Endothelial cell of umbilical vein (primary cell): ENCODE data around the gene RPRML. TPM values are rescaled to one million over a fixed set of nuclear protein-coding genes. Genes with fewer than 3 reads are reported as not detected.

Experiments used
- BruUV-seq: library from RNA; stranded (reverse); fragments of 400-500 nt; replicated peaks from 2 replicates; lab custom pipeline; 2021; lab: Mats Ljungman, UMichigan
- CTCF ChIA-PET: fragments of 300-600, 350-600 bp; sonication (Branson Sonifier 250); formaldehyde crosslinking; loops from one replicate; lab custom pipeline; 2021; ENCODE audit warnings: antibody characterized with exemption, inconsistent platforms; lab: Charles Lee
- POLR2A ChIA-PET: fragments of 300-600, 350-600 bp; sonication (Branson Sonifier 250); formaldehyde crosslinking; loops from one replicate; lab custom pipeline; 2021; ENCODE audit warnings: antibody characterized with exemption, inconsistent platforms; lab: Charles Lee
- DNase-seq: peaks from one replicate; pipeline ENCODE4 v3.0.0-alpha.2; 2011; ENCODE audit warnings: low read depth, low spot score
- FAIRE-seq: peaks from 2 replicates; lab custom pipeline; 2011; peaks lifted over from hg19 to GRCh38; lab: Jason Lieb, UNC
- H2AFZ ChIP-seq: 2 replicates; pipeline ENCODE4 v1.6.0; 2012; ENCODE audit warnings: low read depth, low read length, control low read depth, inconsistent platforms
- H3K27ac ChIP-seq: 2 replicates; pipeline ENCODE4 v1.5.1; 2011; ENCODE audit warnings: low read depth, mild to moderate bottlenecking, control low read depth, low read length, moderate library complexity; ENCODE audit not compliant: insufficient read depth
- H3K27me3 ChIP-seq, 2 experiments: 2 replicates each; pipeline versions ENCODE4 v1.6.0 to v1.6.1; 2011; ENCODE audit warnings: low read length in 2 of 2, mixed read lengths in 1 of 2; ENCODE audit not compliant: control insufficient read depth in 2 of 2, insufficient read depth in 2 of 2
- H3K36me3 ChIP-seq, 2 experiments: 2 replicates in 1 of 2; 3 replicates in 1 of 2; pipeline ENCODE4 v1.5.1; 2011; ENCODE audit warnings: low read length in 2 of 2, mild to moderate bottlenecking in 1 of 2, moderate library complexity in 1 of 2; ENCODE audit not compliant: control insufficient read depth in 2 of 2, insufficient read depth in 2 of 2; ENCODE audit errors: extremely low read depth in 1 of 2
- H3K4me1 ChIP-seq: 3 replicates; pipeline ENCODE4 v1.5.1; 2011; ENCODE audit warnings: mild to moderate bottlenecking, low read length; ENCODE audit not compliant: control insufficient read depth, insufficient read depth; ENCODE audit errors: extremely low read depth
- H3K4me2 ChIP-seq: 2 replicates; pipeline ENCODE4 v1.6.1; 2011; ENCODE audit warnings: low read length, control low read depth, mixed read lengths; ENCODE audit not compliant: insufficient read depth
- H3K4me3 ChIP-seq, 3 experiments: fragments of 200-600 bp in 1 of 3; sonication (generic), shearing (Covaris generic) in 1 of 3; replicated peaks in 1 of 3; 2 replicates each; pipeline ENCODE4 v1.5.1; 2011 to 2016; ENCODE audit warnings: control low read depth in 3 of 3, low read length in 3 of 3, mild to moderate bottlenecking in 2 of 3, inconsistent platforms in 1 of 3, low read depth in 1 of 3, moderate library complexity in 1 of 3; ENCODE audit not compliant: insufficient read depth in 1 of 3
- H3K79me2 ChIP-seq: 2 replicates; pipeline ENCODE4 v1.6.0; 2012; ENCODE audit warnings: low read length, inconsistent platforms; ENCODE audit not compliant: control insufficient read depth, insufficient read depth
- H3K9ac ChIP-seq: replicated peaks from 2 replicates; pipeline ENCODE3; 2011; ENCODE audit warnings: low read length, control low read depth; ENCODE audit not compliant: insufficient read depth; ENCODE audit errors: extremely low read depth
- H3K9me1 ChIP-seq: replicated peaks from 3 replicates; pipeline ENCODE4 v1.6.0; 2011; ENCODE audit warnings: mild to moderate bottlenecking, low read length; ENCODE audit not compliant: control insufficient read depth, insufficient read depth; ENCODE audit errors: extremely low read depth
- H3K9me3 ChIP-seq: replicated peaks from 2 replicates; pipeline ENCODE4 v1.5.1; 2012; ENCODE audit warnings: low read length, inconsistent platforms; ENCODE audit not compliant: control insufficient read depth, insufficient read depth
- H4K20me1 ChIP-seq: replicated peaks from 2 replicates; pipeline ENCODE3; 2011; ENCODE audit warnings: mild to moderate bottlenecking, low read length; ENCODE audit not compliant: control insufficient read depth, insufficient read depth; ENCODE audit errors: extremely low read depth
- CTCF ChIP-seq, 2 donors: IDR thresholded peaks; 1 replicate in 1 of 2; 2 replicates in 1 of 2; pipeline ENCODE4 v1.5.1; 2011; ENCODE audit warnings: low read length in 2 of 2, mild to moderate bottlenecking in 2 of 2, moderate library complexity in 2 of 2, control low read depth in 1 of 2, inconsistent platforms in 1 of 2, low read depth in 1 of 2; ENCODE audit not compliant: insufficient read depth in 1 of 2; ENCODE audit errors: extremely low read depth in 1 of 2
- EZH2 ChIP-seq: IDR thresholded peaks from 2 replicates; pipeline ENCODE4 v1.6.1; 2012; ENCODE audit warnings: borderline replicate concordance, low read depth, mild to moderate bottlenecking, moderate library complexity, low read length, inconsistent platforms; ENCODE audit not compliant: severe bottlenecking
- FOS ChIP-seq: IDR thresholded peaks from 2 replicates; pipeline ENCODE4 v1.6.1; 2011; ENCODE audit warnings: mild to moderate bottlenecking, low read length, moderate library complexity, borderline replicate concordance; ENCODE audit not compliant: insufficient read depth
- GATA2 ChIP-seq: IDR thresholded peaks from 2 replicates; pipeline ENCODE4 v1.7.0; 2011; ENCODE audit warnings: low read depth, mild to moderate bottlenecking, moderate library complexity, mixed read lengths, low read length; ENCODE audit not compliant: insufficient read length, insufficient read depth
- JUN ChIP-seq: IDR thresholded peaks from 2 replicates; pipeline ENCODE4 v1.6.1; 2011; ENCODE audit warnings: borderline replicate concordance, low read depth; ENCODE audit not compliant: insufficient read length, insufficient read depth
- MAX ChIP-seq: IDR thresholded peaks from 2 replicates; pipeline ENCODE4 v1.6.1; 2011; ENCODE audit not compliant: insufficient read depth, insufficient read length
- MYC ChIP-seq: IDR thresholded peaks from one replicate; pipeline ENCODE4 v1.6.1; 2011; ENCODE audit warnings: mild to moderate bottlenecking, low read depth, low read length
- POLR2A ChIP-seq: IDR thresholded peaks from 2 replicates; pipeline ENCODE4 v1.6.1; 2012; ENCODE audit warnings: low read depth, mild to moderate bottlenecking, control low read depth, low read length
- POLR2AphosphoS5 ChIP-seq: IDR thresholded peaks from 2 replicates; pipeline ENCODE4 v1.6.1; 2012; ENCODE audit warnings: low read depth, mild to moderate bottlenecking, control low read depth, low read length, moderate library complexity; ENCODE audit not compliant: insufficient read depth
- dilution Hi-C: fragments of 300-500 bp; cut with MboI; formaldehyde crosslinking; loops from one replicate; pipeline ENCODE4 v1.15.0; 2019; ENCODE audit warnings: low sequenced_read_pairs; ENCODE audit not compliant: extremely low pct_ligation_motif_present
- intact Hi-C: fragments of 100-400 bp; cut with micrococcal nuclease; formaldehyde crosslinking; loops from one replicate; pipeline ENCODE4 v1.10.0; 2022
- polyA plus RNA-seq, 4 experiments: library from polyadenylated mRNA; depleted of rRNA in 3 of 4; stranded (reverse) in 3 of 4; unstranded in 1 of 4; fragments of >200 nt; gene quantifications; 2 replicates each; pipeline versions ENCODE4 v1.2.1 to v1.2.3, GENCODE V29; 2011 to 2012; ENCODE audit warnings: missing spikeins in 1 of 4
- total RNA-seq: library from RNA; stranded (reverse); gene quantifications from 2 replicates; pipeline ENCODE4 v1.2.3, GENCODE V29; 2021

RPRML gene
- total and polyA plus RNA-seq, 2 donors (not counting 3 experiments of a cell fraction or from before 2014, with no cell fraction given): 0.08 TPM; not detected in 1

DNA sequence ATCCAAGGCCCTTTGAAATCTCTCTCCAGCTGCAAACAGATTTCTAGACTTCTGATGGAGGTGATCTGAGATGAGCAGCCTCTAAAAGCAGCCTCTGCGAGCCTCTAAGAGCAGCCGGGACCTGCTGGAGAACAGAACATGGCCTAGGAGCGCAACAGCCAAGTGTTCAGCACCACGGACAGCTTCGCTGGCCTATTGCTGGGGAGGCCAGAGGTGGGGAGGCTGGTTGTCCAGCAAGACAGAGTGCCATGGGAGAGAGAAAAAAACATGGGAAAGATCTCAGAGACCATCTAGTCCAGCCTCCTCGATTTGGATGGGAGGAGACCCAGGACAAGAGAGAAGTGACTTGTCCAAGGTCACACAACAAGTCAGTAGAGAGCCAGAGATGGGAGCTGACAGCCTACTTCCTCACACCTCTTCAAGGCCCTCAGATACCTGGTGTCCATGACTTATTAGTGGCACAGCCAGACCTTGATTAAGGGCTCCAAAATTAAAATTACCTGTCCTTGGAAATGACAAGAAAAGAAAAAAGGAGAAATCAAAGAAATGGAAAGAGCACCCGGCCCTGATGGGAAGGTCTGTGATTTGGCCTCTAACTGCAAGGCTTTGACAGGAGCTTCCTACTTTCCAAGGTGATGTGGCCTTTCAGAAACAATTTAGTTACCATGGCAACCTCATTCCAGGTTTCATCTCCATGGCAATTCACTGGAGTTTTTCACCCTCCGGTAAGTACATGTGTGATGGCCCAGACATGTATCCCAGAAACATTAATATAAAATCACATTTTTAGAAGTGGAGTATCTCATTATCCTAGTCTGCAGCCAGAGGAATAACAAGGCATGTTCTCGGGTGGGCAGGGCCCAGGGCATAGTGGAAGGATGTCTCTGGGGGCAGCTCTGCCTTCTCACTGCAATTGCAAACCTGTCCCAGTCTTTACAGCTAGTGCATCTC, 14.5 kb downstream of the RPRML start:
- no peak for DNase-seq
- Histone ChIP-seq H3K27me3 (peaks cover 2 to 7% of the 10 kb centered on the region in 2 experiments), H3K36me3 (no peaks in the 10 kb centered on the region), H2AFZ (no peak overlapping the region), H3K4me2 (no peak overlapping the region), H3K4me1 (no peaks in the 10 kb centered on the region), H3K9me3 (no peaks in the 10 kb centered on the region), H3K9ac (no peak overlapping the region), H3K4me3 (no peak overlapping the region), H4K20me1 (no peaks in the 10 kb centered on the region), H3K27ac (no peak overlapping the region), H3K9me1 (no peaks in the 10 kb centered on the region), H3K79me2 (no peaks in the 10 kb centered on the region)
- no peak for FAIRE-seq
- intact Hi-C loops (no loop called here), dilution Hi-C loops (no loop called here)
- CTCF ChIA-PET: no interaction called here
- no TSS peak for BruUV-seq
- TF ChIP-seq FOS (no peak), POLR2AphosphoS5 (no peak), CTCF (IDR thresholded peaks at IDR 0.05; ENCODE audit: extremely low read depth in 1 of 2, insufficient read depth in 1 of 2, low read depth in 1 of 2, low read length in 2 of 2) (no peak), EZH2 (no peak), MAX (no peak), GATA2 (no peak), POLR2A (no peak), MYC (no peak), JUN (no peak)
- POLR2A ChIA-PET: no interaction called here
